ENCODE data around the gene ADNP2.
"Not testable (repeated sequence)": the region's sequence is repeated elsewhere in the genome, so short reads cannot be mapped to it uniquely, and the experiment has no call there.

Gene ADNP2

GRCh38 chr18:80148326-80149199 is 39.5 kb downstream of the ADNP2 start:
- peak; percentile 4 to 14 for DNase-seq

GRCh38 chr18:80149667-80150066 is 40.6 kb downstream of the ADNP2 start:
- DNase-seq, result no peak

- peak; percentile 24 to 39 for DNase-seq
These were observed 45.2 kb downstream of the ADNP2 start for GRCh38 chr18:80154293-80154692.

GRCh38 chr18:80157708-80158343 is 48.8 kb downstream of the ADNP2 start:
- peak; percentile 37 to 47 for DNase-seq

- no peak for DNase-seq
These were observed 49.3 kb downstream of the ADNP2 start for GRCh38 chr18:80158365-80158764.

GRCh38 chr18:80159713-80160636 is 50.9 kb downstream of the ADNP2 start:
- no peak for DNase-seq

- DNase-seq, result no peak
These were observed 52.8 kb downstream of the ADNP2 start for GRCh38 chr18:80161781-80162417.

- DNase-seq, result no peak
These were observed 54.1 kb downstream of the ADNP2 start for GRCh38 chr18:80163183-80163582.

- DNase-seq, result not testable (repeated sequence)
These were observed 55.8 kb downstream of the ADNP2 start for GRCh38 chr18:80164727-80165355.

GRCh38 chr18:80166240-80166639 is 57.2 kb downstream of the ADNP2 start:
- DNase-seq, result no peak

GRCh38 chr18:80166725-80167124 is 57.7 kb downstream of the ADNP2 start:
- DNase-seq, result no peak

- DNase-seq, result no peak
These were observed 58.3 kb downstream of the ADNP2 start for GRCh38 chr18:80167331-80167730.

- no peak for DNase-seq
These were observed 58.9 kb downstream of the ADNP2 start for GRCh38 chr18:80167931-80168330.

GRCh38 chr18:80168346-80168745 is 59.3 kb downstream of the ADNP2 start:
- DNase-seq, result no peak

GRCh38 chr18:80168982-80169381 is 59.9 kb downstream of the ADNP2 start:
- DNase-seq, result no peak

- DNase-seq, result no peak
These were observed 60.5 kb downstream of the ADNP2 start for GRCh38 chr18:80169607-80170006.

- DNase-seq, result no peak
These were observed 61.5 kb downstream of the ADNP2 start for GRCh38 chr18:80170395-80171053.

- DNase-seq, result no peak
These were observed 62.2 kb downstream of the ADNP2 start for GRCh38 chr18:80171054-80171872.

GRCh38 chr18:80172056-80172455 is 63.0 kb downstream of the ADNP2 start:
- DNase-seq, result no peak

GRCh38 chr18:80173060-80173459 is 64.0 kb downstream of the ADNP2 start:
- no peak for DNase-seq

Measured in AML-193 (cell line).